HG02623 (cell line): ENCODE results near the gene ACAD9.
"Not testable (repeated sequence)": the region's sequence is repeated elsewhere in the genome, so short reads cannot be mapped to it uniquely, and the experiment has no call there.

ENCODE experiments used
- ATAC-seq: cut with Tn5 transposase; IDR thresholded peaks from one replicate; pipeline ENCODE4 v1.9.1; 2021; ENCODE audit warnings: moderate library complexity; ENCODE audit not compliant: unreplicated experiment

ACAD9 gene

DNA sequence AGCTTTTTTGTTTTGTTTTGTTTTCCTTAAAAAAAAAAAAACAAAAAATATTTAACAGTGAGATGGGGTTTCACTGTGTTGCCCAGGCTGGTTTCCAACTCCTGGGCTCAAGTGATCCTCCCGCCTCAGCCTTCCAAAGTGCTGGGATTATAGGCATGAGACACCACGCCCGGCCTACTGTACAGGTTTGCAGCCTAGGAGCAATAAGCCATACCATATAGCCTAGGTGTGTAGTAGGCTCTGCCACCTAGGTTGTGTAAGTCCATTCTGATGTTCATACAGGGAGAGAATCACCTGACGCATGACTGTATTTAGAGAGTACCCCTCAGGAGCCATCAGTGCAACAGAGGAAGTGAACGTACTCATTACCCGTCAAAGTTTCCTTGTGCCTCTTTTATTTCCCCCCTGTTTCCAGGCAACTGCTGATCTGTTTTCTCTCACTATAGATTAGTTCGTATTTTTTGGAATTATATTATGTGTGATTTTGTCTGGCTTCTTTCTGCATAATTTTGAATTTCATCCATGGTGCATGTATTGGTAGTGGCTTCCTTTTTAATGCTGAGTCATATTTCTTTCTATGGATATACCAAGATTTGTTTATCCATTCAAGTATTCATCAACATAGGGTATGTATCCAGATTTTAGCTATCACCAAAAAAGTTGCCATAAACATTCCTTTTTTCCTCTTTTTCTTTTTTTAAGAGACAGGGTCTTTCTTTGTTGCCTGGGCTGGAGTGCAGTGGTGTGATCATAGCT is 9.9 kb downstream of the ACAD9 start:
- ATAC-seq = no peak

DNA sequence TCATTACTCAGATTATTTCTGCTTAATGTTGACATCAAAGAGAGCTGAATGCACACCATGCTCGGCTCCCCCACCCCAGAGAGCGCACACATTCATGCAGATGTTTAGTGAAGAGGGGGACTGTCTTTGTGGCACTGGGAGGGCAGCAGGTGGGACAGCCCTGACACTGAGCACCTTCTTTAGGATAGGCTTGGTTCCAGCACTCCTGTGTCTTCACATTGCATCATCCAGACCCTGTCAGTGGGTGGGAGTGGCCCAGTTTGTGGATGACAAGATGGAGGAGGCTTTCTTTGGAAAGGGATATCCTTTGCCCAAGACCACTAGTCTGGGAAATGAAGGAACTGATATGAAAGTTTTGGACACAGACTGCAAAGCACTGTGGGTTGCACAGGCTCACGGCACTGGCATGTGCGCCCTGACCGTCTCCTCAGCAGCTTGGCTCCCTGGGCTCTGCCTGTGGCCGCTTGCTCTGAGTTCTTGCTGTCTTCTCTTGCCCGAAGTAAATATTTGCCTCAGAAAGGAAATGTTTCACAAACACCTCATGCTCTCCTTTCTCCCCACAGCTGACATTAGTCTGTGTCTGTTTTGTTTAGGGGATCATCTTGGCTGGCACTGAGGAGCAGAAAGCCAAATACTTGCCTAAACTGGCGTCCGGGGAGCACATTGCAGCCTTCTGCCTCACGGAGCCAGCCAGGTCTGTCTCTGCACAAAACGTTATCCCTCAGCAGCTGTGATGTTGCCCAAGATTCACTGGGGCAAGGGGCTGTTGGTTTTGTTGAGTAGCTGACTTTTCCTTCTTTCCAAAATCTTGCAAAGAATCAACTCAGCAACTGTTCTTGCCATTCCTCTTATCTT is 16.6 kb downstream of the ACAD9 start:
- ATAC-seq = no peak

DNA sequence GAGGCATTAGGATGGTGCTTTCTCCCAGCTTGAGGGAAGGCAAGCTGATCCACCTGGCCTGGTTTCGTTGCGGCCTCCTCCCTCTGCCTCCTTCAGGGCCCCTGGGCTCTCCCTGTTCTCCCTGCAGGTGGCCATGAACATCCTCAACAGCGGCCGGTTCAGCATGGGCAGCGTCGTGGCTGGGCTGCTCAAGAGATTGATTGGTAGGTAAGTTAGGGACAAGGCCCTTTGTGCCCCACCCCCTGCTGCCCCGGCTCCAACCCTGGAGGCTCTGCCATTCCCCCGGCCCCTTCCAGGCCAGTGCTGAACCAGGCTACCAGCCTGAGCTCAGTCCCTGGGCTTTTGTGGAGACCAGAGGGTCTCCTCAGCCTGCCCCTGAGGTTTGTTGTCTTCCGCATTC is 23.0 kb downstream of the ACAD9 start:
- ATAC-seq = no peak

DNA sequence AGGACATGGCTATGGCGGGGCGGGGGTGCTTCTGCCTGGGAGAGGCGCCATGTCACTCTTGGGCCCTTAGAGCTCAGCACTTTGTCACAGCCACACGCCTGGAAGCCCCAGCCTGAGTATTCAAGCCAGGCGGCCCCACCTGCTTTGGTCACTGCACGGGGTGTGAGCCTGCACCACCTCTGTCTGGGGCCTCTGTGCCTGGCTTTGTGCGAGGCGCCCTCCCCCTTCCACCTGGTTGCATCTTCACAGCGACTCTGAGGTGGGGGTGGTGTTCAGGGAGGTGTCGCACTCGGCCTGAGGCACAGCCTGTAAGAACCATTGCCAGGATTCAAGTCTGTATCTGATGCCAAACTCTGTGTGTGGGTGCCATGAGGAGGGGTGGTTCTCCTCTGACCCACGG is 24.1 kb downstream of the ACAD9 start:
- no peak for ATAC-seq

DNA sequence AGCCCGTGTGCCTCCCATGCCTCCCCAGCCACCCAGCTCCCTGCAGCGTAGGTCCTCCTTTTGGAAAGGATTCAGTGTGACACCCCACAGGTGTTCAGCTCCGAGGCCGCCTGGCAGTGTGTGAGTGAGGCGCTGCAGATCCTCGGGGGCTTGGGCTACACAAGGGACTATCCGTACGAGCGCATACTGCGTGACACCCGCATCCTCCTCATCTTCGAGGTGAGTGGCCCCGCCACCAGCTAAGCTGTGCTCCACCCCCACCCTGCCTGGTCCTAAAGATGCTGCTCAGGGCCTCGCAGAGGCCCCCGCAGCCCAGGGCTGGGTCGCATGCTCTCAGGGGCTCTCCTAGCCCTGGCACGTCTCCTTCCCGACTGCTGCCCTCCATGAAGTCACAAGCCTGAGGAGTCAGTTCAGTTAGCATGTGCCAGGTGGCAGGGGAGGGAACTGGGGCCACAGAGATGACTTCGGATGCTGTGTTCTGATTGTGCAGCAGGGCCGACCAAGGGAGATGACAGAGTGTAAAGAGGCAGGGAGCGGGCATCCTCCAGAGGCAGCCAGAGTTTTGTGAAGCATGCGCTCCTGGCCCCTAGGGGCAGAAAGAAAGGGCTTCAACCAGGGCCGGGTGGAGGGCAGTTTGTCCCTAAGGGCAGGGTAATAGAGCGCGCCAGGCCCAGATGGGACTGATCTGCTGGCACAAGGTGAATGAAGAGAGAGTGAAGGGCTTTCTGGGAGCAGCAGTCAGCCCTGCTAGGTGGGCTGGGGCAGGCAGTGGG is 26.8 kb downstream of the ACAD9 start:
- no peak for ATAC-seq

DNA sequence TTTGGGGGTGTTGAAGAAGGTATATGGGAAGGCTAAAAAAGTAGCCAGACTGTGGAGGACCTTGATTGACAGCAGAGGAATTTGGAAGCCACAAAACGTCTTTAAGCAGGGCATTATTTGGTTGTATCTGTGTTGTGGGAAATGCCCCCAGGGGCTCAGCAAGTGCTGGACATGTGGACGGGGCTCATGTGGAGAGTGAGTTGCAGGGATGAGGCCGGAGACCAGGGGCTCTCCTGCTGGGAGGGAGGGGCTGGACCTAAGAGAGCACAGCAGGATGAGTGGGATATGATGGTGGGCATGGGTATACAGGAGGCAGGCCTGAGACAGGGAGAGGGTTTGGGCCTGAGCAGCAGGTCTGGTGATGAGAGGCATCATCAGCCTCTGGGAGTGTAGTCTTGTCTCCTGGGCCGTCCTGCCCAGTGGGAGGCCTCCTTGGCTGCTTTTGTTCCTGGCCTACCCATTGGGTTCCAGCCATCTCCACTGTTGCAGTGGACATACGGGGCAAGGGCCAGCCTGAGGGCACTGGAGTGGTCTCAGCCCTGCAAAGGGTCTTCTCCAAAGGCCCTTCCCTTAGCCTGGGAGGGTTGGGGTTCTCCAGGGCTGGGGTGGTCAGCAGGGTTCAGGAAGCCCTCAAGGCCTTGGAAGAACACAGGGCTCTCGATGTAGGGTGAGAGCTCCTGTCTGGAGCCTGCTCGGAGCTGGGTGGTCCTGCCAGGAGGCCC is 27.5 kb downstream of the ACAD9 start:
- ATAC-seq = no peak

DNA sequence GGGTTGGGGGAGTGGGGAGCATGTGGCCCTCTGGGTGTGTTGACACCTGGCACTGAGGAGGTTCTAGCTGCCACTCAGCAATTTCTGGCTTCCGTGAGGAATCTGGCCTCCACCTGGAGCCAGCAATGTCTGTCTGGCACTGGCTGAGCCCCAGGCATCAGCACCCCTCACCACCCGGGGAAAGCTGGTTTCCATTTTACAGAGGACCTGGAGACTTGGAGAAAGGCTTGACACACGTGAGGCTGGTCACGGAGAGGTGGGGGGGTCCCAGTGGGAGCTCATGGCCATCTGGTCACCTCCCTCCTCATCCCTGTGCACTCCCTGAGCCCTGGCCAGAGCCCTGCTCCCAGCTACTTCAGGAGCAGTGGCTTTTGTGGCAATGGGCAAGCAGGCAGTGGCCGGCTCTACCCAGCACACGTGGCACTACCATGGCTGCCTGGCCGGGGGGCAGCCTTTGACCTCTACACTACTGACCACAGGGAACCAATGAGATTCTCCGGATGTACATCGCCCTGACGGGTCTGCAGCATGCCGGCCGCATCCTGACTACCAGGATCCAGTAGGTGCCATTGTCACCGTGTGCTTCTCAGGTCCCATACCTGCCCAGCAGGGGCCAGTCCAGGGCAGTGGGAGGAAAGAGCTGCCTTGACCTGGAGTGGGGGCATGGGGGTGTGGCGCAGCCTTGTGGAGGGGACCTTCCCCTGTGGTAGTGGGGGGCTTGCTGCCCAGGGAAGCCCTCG is 28.5 kb downstream of the ACAD9 start:
- no peak for ATAC-seq

DNA sequence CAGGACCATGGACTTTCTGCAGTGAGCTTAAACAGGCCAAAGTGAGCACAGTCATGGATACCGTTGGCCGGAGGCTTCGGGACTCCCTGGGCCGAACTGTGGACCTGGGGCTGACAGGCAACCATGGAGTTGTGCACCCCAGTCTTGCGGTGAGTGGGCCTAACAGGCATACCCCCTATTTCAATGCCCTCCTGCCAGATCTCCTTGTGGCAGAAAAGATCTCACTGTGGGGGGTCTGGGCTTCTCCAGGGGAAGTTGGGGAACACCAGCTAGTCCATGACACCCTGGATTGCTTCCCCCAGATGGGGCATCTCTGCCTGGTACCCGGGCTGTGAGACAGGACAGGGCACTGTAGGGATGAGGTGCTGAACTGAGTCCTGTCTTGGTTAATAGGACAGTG is 29.5 kb downstream of the ACAD9 start:
- no peak for ATAC-seq

DNA sequence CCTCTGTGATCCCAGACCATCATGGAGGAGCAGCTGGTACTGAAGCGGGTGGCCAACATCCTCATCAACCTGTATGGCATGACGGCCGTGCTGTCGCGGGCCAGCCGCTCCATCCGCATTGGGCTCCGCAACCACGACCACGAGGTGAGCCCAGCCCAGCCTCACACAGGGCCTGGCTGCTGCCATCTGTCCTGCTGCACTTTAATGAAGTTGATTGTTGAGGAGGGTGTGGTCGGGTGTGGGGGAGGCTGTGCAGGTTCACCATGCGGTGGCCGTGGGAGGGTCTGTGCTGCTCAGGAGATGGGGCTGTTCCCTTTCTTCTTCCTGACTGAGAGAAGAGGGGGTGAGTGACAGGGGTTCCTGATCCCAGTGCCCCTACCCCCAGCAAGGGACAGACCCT is 30.6 kb downstream of the ACAD9 start:
- ATAC-seq = no peak

DNA sequence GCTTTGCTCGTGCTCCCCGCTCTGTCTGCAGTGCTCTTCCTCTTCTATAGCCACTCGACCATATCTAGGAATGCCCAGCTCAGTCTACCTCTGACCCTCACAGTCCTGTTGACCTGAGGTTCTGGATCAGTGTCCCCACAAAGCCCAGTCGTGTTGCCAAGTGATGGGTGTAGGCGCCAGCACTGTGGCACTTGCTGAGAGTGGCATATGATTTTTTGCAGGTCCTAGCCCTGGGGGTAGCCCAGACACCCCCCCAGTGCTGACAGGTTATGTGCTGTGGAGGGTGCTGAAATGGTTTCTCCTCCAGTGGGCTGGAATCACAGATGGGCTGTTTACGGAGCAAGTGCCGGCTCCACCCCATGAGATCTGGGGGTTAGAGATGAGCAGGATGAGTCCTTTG is 32.5 kb downstream of the ACAD9 start:
- no peak for ATAC-seq

DNA sequence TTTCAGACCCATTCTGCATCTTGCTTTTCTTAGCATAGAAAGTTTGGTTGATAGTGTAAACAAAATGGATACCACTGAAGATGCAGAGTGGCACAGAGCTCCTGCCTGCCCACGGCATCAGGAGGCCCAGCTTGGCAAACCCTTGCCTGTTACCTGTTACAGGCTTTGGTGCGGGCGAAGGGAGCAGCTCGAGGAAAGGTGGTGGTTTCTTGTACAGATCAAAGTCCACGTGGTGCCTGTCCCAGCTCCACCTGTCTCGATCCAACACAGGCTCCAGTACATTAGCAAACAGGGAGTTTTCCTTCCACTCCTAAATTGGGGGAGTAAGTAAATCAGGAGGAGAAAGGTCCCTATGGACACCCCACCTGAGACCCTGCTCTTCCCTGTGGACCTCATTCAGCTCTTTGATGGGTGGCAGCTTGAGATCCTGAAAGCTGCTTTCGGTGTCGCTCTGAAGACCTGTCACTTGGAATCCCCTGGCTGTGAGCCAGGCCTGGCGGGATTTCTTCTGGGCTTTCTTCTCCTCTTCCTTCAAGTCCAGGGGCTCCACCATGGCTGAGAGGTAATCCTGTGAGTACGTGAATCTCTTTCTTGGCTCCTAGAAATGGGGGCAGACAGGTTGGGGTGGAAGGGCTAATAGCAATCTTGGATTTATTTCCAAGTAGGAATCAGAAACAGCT is 35.7 kb downstream of the ACAD9 start:
- ATAC-seq = no peak

DNA sequence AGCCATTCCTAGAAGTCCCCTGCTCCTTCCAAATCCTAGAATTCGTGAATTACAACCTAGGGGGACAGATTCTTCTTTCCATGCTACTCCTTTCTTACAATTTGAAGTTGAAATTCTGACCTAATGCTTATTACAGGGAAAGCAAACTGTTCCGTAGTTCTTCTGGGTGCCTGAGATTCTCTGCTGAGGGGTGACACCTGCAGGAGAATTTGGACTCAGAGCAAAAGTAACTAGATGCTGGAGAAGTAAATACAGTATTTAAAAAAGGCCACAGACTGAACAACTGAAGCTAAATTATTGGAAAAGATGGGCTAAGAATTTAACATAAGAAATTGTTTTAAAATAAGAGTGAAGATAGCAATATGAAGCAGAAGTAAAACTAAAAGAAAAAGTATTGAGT is 37.9 kb downstream of the ACAD9 start:
- no peak for ATAC-seq

DNA sequence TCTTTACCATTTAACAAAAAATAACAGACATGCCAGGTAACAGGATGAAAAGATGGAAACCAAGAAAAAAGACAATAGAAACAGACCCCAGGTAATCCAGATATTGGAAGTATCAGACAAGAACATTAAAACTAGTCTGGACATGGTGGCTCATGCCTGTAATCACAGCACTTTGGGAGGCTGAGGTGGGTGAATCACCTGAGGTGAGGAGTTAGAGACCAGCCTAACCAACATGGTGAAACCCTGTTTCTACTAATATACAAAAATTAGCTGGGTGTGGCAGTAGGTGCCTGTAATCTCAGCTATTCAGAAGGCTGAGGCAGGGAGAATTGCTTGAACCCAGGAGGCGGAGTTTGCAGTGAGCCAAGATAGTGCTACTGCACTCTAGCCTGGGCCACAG is 40.6 kb downstream of the ACAD9 start:
- no peak for ATAC-seq

DNA sequence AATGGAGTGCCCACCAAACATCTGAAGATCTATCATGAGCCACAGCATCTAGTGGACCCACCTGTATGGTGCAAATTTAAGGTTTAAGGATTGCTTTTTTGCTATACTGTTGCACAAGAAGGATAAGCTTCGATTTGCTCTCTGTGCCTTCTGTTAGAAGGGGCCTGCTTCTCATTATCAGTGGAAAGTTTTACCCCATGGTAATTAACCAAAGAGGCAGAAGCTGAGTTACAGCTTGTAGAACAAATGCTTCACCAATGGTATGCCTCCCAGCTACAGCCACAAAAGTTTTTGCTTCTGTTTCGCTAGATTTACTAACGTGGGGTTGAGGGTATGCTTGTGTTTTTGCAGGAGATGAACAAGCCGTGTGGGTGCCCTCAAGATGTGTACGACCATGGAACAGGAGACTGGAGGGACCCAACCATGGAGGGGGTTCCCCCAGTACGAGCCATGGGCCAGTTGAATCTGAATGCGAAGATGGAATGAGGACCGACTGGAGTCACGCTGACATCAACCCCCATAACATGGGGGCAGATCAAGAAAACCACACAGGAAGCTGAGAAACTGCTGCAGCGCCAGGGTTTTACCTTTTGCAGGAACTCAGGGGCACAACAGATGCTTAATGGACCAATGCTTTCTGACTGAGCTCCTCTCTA is 43.5 kb downstream of the ACAD9 start:
- no peak for ATAC-seq

DNA sequence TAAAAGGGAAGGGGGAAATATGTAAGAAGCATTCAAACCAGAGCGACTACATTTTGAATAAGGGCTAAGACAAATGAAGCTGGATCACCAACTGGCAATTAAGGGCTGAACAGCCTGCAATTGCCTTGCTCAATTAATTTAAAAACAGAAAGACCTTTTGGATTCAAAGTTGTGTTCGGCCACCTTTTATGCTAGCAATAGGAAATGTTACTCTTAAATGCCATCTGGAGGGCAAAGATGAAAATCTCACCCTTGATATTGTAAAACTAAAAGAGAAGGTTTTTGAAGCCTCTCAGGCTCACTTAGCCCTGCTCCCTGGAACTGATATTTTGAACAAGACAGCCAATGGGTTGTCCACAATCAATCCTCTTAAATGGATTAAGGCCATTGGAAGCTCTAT is 44.2 kb downstream of the ACAD9 start:
- ATAC-seq = no peak

DNA sequence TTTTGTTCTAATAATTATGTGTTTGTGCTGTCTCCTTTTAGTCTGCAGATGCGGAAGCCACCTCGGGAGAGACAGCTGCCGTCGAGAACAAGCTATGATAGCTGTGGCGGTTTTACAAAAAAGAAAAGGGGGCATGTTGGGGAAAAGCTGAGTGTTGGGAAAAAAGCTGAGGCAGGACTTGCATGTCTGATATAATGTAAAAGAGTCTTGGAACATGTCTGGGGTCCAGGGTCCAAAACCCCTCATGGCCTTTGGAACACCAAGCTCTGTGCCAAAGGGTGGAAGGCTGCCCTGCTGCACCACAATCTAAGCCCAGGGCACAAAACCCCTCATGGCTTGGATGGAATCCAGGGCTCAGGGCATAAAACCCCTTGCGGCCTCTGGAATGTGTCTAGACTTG is 44.6 kb downstream of the ACAD9 start:
- not testable (repeated sequence) for ATAC-seq

DNA sequence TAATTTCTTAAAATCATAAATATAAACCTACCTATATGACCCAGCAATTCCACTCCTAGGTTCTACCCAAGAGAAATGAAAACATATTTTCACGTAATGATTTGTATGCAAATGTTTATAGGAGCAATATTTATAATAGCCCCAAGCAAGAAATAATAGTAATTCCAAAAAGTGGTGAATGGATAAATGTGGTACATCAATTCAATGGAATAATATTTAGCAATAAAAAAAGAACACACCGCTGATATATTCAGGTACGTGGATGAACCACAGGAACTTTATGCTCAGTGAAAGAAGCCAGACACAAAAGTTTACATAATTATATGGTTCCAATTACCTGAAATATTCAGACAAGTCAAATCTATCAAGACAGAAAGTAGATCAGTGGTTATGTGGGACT is 49.9 kb downstream of the ACAD9 start:
- no peak for ATAC-seq

DNA sequence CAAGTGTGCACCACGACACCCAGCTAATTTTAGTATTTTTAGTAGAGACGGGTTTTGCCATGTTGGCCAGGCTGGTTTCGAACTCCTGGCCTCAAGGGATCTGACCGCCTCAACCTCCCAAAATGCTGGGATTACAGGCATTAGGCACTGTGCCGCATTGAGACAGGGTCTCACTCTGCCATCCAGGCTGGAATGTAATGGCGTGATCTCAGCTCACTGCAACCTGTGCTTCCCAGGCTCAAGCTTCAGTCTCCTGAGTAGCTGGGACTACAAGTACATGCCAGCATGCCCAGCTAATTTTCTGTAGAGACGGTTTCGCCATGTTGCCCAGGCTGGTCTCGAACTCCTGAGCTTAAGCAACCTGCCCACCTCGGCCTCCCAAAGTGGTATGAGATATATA is 51.6 kb downstream of the ACAD9 start:
- ATAC-seq = no peak

DNA sequence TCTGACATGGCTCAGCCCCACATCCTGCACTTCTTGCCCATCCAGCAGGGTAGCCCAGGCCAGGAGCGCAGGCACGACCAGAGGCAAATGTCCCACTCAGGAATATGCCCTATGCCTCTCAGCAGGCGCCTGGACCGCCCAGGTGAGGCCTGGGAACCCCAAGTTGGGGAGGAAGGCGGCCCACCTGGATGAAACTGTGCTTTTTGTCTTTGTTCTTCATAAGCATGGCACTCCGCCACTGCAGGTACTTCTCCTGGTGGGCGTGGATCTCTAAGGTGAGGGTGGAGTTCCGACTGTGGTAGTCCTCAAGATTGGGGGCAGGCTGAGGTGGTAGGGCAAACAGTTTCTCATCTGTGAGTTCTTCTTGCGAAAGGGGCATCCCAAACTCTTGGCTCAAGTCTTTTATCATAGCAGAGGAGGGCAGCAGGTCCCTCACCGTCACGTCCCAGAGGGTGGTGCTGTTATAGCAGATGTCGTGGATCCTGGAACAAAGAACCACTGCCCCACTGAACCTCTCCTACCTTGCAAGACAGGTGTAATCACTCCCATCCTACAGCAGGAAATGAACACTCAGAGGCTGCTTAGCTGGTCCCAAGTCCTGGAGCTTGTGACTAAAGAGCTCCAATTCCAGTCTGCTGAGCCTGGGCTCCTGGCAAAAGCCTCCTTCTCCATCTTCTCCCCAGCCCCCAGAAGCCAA is 53.2 kb downstream of the ACAD9 start:
- ATAC-seq = no peak
